SK-N-SH treated with all-trans-retinoic acid at 6 μM for 48 hours (cell line): ENCODE measurements around the gene CABP5.

ENCODE experiments used
- ATAC-seq: fragments of 200-7000 bp; cut with Tn5 transposase; 3 replicates; pipeline ENCODE4 v1.9.1; 2020; ENCODE audit warnings: mild to moderate bottlenecking, moderate library complexity
- ARNTL ChIP-seq: fragments of 450-650 bp; formaldehyde crosslinking; IDR thresholded peaks from 2 replicates; pipeline ENCODE4 v1.5.0; 2020; ENCODE audit warnings: low read depth, mild to moderate bottlenecking, moderate library complexity, borderline replicate concordance
- BACH2 ChIP-seq: fragments of 250-450 bp; sonication (Bioruptor Pico); IDR thresholded peaks from 2 replicates; pipeline ENCODE4 v1.9.0; 2021; ENCODE audit warnings: mild to moderate bottlenecking, borderline replicate concordance
- CSDC2 ChIP-seq: fragments of 250-450 bp; sonication (Bioruptor Pico); IDR thresholded peaks from 2 replicates; pipeline ENCODE4 v1.5.0; 2020; ENCODE audit warnings: mild to moderate bottlenecking, moderate library complexity
- CSRNP3 ChIP-seq: fragments of 250-450 bp; sonication (Bioruptor Pico); IDR thresholded peaks from 2 replicates; pipeline ENCODE4 v1.5.1; 2021; ENCODE audit warnings: mild to moderate bottlenecking, moderate library complexity
- ESRRG ChIP-seq: fragments of 250-450 bp; sonication (Bioruptor Pico); IDR thresholded peaks from 2 replicates; pipeline ENCODE4 v1.6.1; 2021; ENCODE audit warnings: mild to moderate bottlenecking
- ISL1 ChIP-seq: fragments of 250-450 bp; sonication (Bioruptor Pico); IDR thresholded peaks from 2 replicates; pipeline ENCODE4 v2.1.2; 2022; ENCODE audit warnings: mild to moderate bottlenecking, moderate library complexity
- OSR1 ChIP-seq: fragments of 250-450 bp; sonication (Bioruptor Pico); IDR thresholded peaks from 2 replicates; pipeline ENCODE4 v1.8.0; 2022; ENCODE audit warnings: moderate library complexity, mild to moderate bottlenecking, inconsistent platforms
- POU6F1 ChIP-seq: fragments of 250-450 bp; sonication (Bioruptor Pico); IDR thresholded peaks from 2 replicates; pipeline ENCODE4 v1.8.0; 2021; ENCODE audit warnings: low read depth, mild to moderate bottlenecking, moderate library complexity, borderline replicate concordance
- PPARA ChIP-seq: fragments of 250-450 bp; sonication (Bioruptor Pico); IDR thresholded peaks from 2 replicates; pipeline ENCODE4 v1.5.0; 2020; ENCODE audit warnings: mild to moderate bottlenecking, borderline replicate concordance
- RARB ChIP-seq: fragments of 250-450 bp; sonication (Bioruptor Pico); IDR thresholded peaks from 2 replicates; pipeline ENCODE4 v1.8.0; 2021; ENCODE audit warnings: mild to moderate bottlenecking, moderate library complexity
- SNAI2 ChIP-seq: fragments of 250-450 bp; sonication (Bioruptor Pico); IDR thresholded peaks from 2 replicates; pipeline ENCODE4 v1.5.0; 2020; ENCODE audit warnings: mild to moderate bottlenecking, moderate library complexity
- TCF4 ChIP-seq: fragments of 250-450 bp; sonication (Bioruptor Pico); IDR thresholded peaks from 2 replicates; pipeline ENCODE4 v1.8.0; 2021; ENCODE audit warnings: mild to moderate bottlenecking, moderate library complexity, borderline replicate concordance
- TOX ChIP-seq: fragments of 250-450 bp; sonication (Bioruptor Pico); IDR thresholded peaks from 2 replicates; pipeline ENCODE4 v1.8.0; 2021; ENCODE audit warnings: mild to moderate bottlenecking, moderate library complexity, borderline replicate concordance
- ZC3H10 ChIP-seq: fragments of 250-450 bp; sonication (Bioruptor Pico); IDR thresholded peaks from 2 replicates; pipeline ENCODE4 v1.5.1; 2021; ENCODE audit warnings: mild to moderate bottlenecking, moderate library complexity
- ZFP3 ChIP-seq: fragments of 250-450 bp; sonication (Bioruptor Pico); IDR thresholded peaks from 2 replicates; pipeline ENCODE4 v1.5.0; 2020; ENCODE audit warnings: mild to moderate bottlenecking, moderate library complexity
- ZFP30 ChIP-seq: fragments of 450-650 bp; formaldehyde crosslinking; IDR thresholded peaks from 2 replicates; pipeline ENCODE4 v1.5.0; 2022; ENCODE audit warnings: mild to moderate bottlenecking, moderate library complexity
- ZNF565 ChIP-seq: fragments of 450-650 bp; formaldehyde crosslinking; conservative IDR thresholded peaks from 2 replicates; pipeline ENCODE4 v1.5.0; 2020; ENCODE audit warnings: low read depth, mild to moderate bottlenecking, moderate library complexity
- ZNF70 ChIP-seq: fragments of 450-650 bp; formaldehyde crosslinking; IDR thresholded peaks from 2 replicates; pipeline ENCODE4 v1.5.0; 2020; ENCODE audit warnings: mild to moderate bottlenecking, moderate library complexity
- ZNF8 ChIP-seq: fragments of 450-650 bp; formaldehyde crosslinking; IDR thresholded peaks from 2 replicates; pipeline ENCODE4 v1.5.0; 2020; ENCODE audit warnings: mild to moderate bottlenecking, moderate library complexity
- TF ChIP-seq, protein P1 (sequence below): fragments of 250-450 bp; sonication (Bioruptor Pico); IDR thresholded peaks from 2 replicates; pipeline ENCODE4 v1.5.1; 2020; ENCODE audit warnings: low read depth, mild to moderate bottlenecking, moderate library complexity
- TF ChIP-seq, protein P2 (sequence below): fragments of 250-450 bp; sonication (Bioruptor Pico); IDR thresholded peaks from 2 replicates; pipeline ENCODE4 v1.8.0; 2020; ENCODE audit warnings: mild to moderate bottlenecking, moderate library complexity, borderline replicate concordance

CABP5 gene

DNA sequence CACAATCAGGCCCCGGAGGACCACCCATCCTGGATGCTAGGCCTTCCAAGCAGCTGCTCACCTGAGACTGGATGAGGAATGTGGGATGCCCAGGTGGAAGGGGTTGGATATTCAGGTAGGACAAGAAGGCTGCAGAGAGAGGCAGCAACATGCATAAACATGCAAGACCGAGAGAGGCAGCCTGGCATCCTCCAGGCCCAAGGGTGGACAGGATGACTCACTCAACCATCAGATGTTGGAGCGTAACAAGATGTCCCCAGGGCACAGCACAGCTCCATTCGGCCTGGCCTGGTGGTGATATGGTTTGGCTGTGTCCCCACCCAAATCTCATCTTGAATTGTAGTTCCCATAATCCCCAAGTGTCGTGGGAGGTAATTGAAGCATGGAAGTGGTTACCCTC lies 10.0 kb upstream of the CABP5 start:
- ATAC-seq: no peak
- TF ChIP-seq ISL1 (no peak), BACH2 (no peak), ZFP30 (CRISPR knock-in tag) (no peak), CSDC2 (CRISPR knock-in tag) (no peak), RARB (CRISPR knock-in tag) (no peak), CSRNP3 (no peak), ZC3H10 (CRISPR knock-in tag) (no peak), POU6F1 (no peak), ZNF8 (CRISPR knock-in tag) (no peak)

GRCh38 chr19:48053076-48053475 lies 9.2 kb upstream of the CABP5 start:
- ATAC-seq: no peak
- TF ChIP-seq BACH2: no peak
- no peak for TF ChIP-seq TOX (CRISPR knock-in tag)
- TF ChIP-seq, all 23 proteins: peak for 0

DNA sequence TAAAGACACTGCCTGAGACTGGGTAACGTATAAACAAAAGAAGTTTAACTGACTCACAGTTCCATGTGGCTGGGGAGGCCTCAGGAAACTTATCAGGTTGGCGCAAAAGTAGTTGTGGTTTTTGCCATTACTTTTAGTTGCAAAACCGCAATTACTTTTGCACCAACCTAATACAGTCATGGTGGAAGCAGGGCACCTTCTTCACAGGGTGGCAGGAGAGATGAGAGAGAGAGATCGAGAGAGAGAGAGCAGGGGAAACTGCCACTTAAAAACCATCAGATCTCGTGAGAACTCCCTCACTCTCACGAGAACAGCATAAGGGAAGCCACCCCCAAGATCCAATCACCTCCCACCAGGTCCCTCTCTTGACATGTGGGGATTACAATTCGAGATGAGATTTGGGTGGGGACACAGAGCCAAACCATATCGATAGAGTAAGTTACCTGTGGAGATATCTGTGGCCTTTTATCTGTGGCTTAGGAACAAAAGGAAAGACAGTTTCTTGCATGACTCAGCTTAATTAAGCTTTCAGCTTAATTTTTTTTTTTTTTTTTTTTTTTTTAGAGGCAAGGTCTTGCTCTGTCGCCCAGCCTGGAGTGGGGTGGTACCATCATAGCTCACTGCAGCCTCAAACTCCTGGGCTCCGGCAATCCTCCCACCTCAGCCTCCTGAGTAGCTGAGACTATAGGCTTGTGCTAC lies 7.6 kb upstream of the CABP5 start:
- no peak for ATAC-seq
- no peak for TF ChIP-seq ZC3H10 (CRISPR knock-in tag)
- TF ChIP-seq ISL1: no peak

GRCh38 chr19:48044561-48044960 lies 682 bp upstream of the CABP5 start:
- ATAC-seq: no peak
- TF ChIP-seq SNAI2 (CRISPR knock-in tag): no peak
- no peak for TF ChIP-seq TCF4
- no peak for TF ChIP-seq POU6F1
- TF ChIP-seq CSDC2 (CRISPR knock-in tag): no peak
- TF ChIP-seq ARNTL: no peak
- TF ChIP-seq, protein P1, sequence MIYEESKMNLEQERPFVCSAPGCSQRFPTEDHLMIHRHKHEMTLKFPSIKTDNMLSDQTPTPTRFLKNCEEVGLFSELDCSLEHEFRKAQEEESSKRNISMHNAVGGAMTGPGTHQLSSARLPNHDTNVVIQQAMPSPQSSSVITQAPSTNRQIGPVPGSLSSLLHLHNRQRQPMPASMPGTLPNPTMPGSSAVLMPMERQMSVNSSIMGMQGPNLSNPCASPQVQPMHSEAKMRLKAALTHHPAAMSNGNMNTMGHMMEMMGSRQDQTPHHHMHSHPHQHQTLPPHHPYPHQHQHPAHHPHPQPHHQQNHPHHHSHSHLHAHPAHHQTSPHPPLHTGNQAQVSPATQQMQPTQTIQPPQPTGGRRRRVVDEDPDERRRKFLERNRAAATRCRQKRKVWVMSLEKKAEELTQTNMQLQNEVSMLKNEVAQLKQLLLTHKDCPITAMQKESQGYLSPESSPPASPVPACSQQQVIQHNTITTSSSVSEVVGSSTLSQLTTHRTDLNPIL: no peak
- TF ChIP-seq ZC3H10 (CRISPR knock-in tag): no peak
- no peak for TF ChIP-seq PPARA (CRISPR knock-in tag)
- no peak for TF ChIP-seq ZFP3 (CRISPR knock-in tag)
- TF ChIP-seq, protein P2, sequence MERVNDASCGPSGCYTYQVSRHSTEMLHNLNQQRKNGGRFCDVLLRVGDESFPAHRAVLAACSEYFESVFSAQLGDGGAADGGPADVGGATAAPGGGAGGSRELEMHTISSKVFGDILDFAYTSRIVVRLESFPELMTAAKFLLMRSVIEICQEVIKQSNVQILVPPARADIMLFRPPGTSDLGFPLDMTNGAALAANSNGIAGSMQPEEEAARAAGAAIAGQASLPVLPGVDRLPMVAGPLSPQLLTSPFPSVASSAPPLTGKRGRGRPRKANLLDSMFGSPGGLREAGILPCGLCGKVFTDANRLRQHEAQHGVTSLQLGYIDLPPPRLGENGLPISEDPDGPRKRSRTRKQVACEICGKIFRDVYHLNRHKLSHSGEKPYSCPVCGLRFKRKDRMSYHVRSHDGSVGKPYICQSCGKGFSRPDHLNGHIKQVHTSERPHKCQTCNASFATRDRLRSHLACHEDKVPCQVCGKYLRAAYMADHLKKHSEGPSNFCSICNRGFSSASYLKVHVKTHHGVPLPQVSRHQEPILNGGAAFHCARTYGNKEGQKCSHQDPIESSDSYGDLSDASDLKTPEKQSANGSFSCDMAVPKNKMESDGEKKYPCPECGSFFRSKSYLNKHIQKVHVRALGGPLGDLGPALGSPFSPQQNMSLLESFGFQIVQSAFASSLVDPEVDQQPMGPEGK (CRISPR knock-in tag): no peak
- no peak for TF ChIP-seq TOX (CRISPR knock-in tag)

- no peak for ATAC-seq
- TF ChIP-seq RARB (CRISPR knock-in tag): no peak
- no peak for TF ChIP-seq OSR1
- no peak for TF ChIP-seq ARNTL
- TF ChIP-seq PPARA (CRISPR knock-in tag): no peak
- TF ChIP-seq POU6F1: no peak
- TF ChIP-seq ZNF565: no peak
- no peak for TF ChIP-seq CSDC2 (CRISPR knock-in tag)
- no peak for TF ChIP-seq ZFP3 (CRISPR knock-in tag)
- TF ChIP-seq ESRRG (CRISPR knock-in tag): no peak
- TF ChIP-seq BACH2: no peak
- TF ChIP-seq, protein P1: no peak
- TF ChIP-seq TOX (CRISPR knock-in tag): no peak
- no peak for TF ChIP-seq ZNF8 (CRISPR knock-in tag)
- TF ChIP-seq ZC3H10 (CRISPR knock-in tag): no peak
- TF ChIP-seq ZNF70 (CRISPR knock-in tag): no peak
- no peak for TF ChIP-seq SNAI2 (CRISPR knock-in tag)
Measured at GRCh38 chr19:48041877-48042580, 1.9 kb downstream of the CABP5 start.
